HG03103 (cell line): Measurements from ENCODE around the gene UPF1.

ENCODE experiments used
- ATAC-seq: cut with Tn5 transposase; IDR thresholded peaks from one replicate; pipeline ENCODE4 v1.9.1; 2021; ENCODE audit warnings: low read depth; ENCODE audit not compliant: unreplicated experiment

Gene UPF1

DNA sequence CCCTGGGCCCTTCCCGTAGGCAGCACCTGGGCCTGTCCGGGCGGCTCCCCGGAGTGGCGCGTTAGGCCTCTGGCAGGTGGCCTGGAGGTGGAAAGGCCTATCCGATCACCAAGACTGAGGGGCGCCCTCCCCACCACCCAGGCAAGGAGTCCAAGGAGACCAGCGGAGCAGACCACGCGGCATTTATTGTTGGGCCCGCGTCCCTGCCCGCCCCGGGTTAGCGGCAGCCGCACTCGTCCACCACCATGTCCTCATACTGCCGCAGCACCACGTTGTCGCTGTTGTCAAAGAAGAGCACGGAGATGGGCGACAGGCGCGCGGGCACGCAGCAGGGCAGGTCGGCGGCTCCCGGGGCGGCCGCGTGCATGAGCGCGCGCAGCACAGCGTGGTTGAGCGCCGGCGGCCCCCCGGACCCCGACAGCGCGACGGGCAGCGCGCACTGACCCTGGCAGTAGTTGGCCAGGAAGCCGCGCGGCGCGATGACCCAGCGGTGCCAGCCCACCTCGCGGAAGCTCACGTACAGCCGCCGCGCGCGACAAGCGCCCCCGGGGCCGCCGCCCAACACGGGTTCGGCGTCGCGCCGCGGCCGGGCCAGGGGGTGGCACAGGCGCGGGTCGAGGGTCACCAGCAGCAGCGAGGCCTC is 36.7 kb downstream of the UPF1 start:
- no peak for ATAC-seq

- ATAC-seq = no peak
These were observed 37.4 kb downstream of the UPF1 start for GRCh38 chr19:18869023-18869618.

- no peak for ATAC-seq
These were observed 38.2 kb downstream of the UPF1 start for GRCh38 chr19:18869781-18870530.

DNA sequence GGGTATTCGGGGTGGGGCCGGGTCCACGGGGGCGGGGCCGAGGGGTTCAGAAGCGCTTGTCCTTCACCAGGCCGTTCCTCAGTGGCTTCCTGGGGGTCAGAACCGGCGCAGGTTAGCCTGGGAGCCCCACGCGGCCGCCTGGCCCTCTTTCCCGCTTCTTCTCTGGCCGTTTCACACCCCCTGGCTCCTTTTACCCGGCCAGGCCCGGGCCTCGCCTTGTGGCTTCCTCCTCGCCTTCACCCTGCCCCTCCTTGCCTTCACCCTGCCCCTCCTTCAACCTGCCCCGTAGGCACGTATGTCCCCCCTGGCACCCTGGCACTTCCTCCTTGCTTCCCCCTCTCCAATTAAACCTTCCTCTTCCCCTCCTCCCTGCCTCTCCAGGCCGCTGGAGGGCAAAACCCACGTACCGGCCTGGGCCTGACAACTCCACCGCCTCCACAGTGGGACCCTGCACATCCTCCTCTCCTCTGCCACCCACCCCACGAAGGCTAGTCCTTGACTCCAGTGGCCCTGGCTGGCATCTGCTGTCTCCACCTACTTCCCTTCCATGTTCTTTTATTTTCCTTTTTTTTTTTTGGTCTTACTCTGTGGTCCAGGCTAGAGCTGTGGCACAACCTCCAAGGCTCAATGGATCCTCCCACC is 38.9 kb downstream of the UPF1 start:
- ATAC-seq = no peak

DNA sequence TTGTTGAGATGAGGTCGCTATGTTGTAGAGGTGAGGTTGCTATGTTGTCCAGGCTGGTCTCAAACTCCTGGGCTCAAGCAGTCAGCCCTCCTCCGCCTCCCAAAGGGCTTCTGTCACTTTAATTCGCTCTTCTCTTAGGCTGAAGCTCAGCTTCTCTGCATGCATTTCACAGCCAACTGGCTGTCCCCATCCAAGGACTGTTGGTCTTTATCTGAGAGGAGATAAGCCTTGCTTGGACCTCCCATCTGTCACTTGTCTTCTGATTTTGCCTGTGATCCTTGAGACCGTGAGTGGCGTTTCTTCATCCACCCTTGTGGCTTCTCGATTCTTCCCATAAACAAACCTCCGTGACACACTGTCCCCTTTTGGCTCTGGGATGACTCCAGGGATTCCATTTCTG is 39.8 kb downstream of the UPF1 start:
- ATAC-seq = no peak

GRCh38 chr19:18875726-18876125 is 44.0 kb downstream of the UPF1 start:
- ATAC-seq = no peak

DNA sequence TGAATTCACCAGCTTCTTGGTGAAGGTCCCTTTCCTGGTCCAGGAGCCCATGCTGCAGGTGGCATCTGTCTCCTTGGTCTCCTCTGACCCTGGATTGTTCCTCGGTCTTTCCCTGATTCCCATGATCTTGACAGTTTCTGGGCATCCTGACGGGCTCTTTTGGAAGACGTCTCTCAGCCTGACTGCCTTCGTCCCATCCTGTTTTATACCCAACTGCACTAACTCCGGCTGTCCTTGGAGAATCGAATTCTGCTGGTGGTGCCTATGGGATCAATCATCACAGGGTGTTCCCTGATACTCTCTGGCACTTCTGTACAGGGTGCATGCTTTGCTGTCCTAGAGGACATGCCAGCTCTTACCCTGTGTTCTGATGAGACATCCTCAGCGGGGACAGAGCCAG is 45.1 kb downstream of the UPF1 start:
- ATAC-seq = no peak

DNA sequence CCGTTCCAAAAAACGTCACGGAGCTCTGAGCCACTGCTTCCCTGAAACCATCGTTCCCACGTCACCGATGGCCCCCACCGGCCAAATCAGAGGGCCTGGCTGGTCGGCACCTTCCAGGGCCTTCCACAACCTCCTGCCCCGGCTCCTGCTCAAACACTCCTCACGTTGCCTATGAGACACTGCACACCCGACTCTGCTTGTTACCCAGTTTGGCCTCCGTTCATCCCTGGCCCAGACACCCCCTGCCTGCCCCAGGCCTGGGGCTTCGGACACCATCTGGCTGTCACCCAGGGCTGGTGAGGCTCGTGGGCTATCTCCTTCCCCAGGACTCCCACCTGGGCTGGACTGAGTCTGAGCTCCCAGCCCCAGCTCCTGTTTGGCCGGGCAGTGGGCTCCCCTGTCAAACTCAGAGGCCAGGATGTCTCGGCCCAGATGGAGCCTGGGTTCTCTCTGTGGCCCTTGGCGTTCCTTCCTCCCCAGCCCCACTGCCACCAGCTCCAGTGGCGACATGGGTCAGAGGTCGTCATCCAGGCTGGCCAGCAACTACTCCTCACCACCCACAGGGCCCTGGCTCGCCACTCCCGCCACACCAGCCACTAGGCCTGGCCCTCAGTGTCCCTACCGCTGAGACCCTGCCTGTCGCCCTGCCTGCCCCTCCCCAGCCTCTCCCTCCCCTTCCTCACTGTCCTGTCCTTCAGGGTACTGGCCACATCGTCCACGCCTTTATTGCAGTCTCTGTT is 46.5 kb downstream of the UPF1 start:
- ATAC-seq = no peak

DNA sequence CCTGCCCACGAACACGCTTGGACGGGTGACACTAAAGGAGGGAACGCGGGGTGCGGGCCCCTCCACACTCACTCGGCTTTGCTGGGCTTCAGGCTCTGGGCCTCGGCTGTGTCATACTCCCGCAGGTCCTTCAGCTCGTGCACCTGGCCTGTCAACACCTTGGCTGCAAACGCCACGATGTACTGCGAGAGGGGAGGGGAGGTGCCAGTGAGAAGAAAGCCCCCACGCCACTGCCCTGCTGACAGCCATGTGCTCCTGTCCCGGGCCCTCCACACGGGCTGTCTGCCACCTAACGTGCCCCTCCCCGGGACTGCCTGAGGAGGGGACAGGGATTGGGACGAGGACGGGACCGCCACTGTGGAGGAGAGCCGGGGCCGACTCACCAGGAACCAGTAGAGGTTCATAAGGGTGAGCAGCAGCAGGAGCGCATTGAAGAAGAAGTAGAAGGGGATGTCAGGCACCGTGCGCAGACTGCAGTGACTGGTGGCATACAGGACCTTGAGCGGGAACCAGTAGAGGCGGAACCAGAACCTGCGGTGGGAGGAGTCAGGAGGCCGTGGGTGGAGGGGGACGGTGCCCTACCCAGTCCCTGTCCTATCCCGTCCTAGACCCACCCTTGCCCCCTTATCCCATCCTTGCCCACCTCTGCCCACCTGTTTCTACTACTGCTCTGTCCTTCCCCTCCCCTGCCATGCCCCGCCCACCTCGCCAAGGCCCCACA is 47.3 kb downstream of the UPF1 start:
- no peak for ATAC-seq

DNA sequence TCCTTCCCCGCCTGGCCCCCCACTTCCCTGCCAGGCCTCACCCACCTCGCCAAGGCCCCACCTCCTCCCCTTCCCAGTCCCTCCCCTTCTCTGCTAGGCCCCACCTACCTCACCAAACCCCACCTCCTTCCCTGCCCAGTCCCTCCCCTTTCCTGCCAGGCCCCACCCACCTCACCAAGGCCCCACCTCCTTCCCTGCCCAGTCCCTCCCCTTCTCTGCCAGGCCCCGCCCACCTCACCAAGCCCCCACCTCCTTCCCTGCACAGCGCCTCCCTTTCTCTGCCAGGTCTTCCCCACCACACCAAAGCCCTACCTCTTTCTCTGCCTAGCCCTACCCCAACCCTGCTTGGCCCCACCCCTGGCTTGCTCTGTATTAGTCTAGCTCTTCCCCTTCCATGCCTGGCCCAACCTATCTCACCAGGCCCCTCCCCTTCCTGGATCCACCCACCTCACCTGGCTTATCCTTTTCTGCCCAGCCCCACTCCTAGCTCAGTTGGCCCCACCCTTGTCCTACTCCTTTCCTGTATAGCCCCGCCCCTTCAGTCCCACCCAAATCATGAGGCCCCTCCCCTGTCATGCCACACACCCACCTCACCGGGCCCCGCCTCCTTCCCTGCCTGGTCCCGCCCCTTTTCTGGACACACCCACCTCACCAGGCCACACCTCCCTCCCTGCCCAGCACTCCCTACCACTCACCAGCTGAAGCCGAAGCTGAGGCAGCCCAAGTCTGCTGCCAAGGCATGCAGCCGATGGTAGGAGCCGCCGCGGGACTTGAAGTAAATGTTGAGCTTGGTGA is 48.0 kb downstream of the UPF1 start:
- no peak for ATAC-seq

DNA sequence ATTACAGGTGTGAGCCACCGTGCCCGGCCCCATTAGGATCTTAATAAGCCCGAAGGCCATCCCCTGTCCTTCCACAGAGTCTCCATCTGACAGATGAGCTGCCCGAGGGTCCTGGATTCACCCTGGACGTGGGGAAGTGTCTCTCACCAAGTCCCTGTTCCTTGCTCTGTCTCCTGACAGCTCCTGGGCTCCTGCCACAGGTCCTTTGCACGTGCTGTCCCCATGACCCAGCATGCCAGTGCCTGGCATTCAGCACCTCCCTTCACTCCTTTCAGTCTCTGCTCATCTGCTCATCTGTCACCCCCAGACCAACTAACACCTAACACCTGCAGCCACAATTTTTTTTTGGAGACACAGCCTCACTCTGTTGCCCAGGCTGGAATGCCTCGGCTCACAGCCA is 49.7 kb downstream of the UPF1 start:
- no peak for ATAC-seq

DNA sequence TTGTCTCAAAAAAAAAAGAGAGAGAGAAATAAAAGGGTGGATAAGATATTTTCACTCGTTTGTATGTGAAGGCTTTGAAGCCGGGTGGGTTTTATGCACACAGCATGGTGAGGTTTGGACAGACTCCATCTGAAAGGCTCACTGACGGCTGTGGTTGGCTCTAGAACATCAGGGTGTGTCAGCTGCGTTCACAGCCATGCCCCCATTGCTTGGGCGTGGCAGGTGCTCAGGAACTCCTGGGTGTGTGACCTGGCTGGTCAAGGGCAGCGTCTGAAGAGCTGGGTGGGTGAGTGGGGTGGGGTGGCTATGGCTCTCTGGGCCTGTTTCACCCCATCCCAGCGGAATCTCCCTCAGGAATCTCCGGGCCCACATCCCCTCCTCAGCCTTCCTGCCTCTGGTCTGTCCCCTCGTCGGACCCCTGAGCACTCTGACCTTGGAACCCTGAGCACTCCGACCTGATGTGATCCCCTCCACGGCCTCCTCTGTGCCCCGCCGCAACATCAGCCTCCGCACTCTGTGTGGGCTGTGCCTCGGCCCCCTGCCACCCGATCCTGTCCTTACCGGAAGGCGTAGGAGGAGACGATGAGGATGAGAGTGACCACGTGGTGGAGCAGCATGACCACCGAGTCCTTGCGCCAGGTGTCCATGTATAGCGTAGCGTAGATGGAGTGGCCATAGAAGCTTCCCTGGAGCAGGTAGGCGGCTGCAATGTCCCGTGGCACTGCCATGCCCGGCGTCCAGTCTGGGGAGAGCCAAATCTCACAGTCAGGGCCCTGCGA is 52.0 kb downstream of the UPF1 start:
- no peak for ATAC-seq

DNA sequence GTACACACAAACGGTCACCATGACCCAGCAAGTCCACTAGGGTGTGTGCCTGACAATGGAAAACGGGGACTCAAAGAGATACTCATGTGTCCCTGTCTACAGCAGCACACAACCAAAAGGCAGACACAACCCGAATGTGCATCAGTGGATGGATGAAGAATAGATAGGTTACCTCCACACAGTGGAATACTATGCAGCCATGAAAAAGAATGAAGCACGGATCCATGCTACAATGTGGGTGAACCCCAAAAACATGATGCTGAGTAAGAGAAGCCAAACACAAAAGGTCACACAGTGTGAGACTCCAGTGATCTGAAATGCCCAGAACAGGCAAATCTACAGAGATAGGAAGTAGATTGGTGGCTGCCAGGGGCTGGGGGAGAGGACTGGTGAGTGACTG is 55.2 kb downstream of the UPF1 start:
- no peak for ATAC-seq

DNA sequence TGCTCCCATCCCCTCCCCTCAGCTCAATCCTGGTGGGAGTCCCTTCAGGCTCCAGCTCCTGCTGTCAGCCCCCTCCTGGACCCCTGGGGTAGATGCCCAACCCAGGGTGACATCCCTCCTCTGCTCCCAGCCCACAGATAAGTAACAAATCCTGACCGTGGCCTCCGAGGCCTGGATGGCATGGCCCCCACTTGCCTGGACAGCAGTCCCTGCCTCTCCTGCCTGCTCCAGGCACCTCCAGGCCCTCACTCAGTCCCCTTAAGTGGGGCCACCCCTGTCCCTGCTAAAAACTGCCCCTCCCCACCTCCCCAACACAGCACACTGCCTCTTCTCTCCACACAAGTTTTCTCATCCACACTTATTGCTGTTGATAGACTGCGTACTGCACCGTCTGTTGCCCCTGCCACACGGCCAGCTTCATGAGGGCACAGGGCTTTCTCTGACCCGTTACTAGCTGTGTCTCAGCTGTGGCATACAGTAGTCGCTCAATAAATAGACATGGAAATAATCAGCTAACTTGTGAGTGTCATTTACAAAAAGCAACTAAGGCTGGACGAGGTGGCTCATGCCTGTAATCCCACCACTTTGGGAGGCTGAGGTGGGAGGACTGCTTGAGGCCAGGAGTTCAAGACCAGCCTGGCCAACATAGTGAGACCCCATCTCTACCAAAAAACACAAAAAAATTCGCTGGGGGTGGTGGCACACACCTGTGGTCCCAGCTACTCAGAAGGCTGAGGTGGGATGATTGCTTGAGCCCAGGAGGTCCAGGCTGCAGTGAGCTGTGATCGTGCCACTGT is 58.4 kb downstream of the UPF1 start:
- no peak for ATAC-seq

DNA sequence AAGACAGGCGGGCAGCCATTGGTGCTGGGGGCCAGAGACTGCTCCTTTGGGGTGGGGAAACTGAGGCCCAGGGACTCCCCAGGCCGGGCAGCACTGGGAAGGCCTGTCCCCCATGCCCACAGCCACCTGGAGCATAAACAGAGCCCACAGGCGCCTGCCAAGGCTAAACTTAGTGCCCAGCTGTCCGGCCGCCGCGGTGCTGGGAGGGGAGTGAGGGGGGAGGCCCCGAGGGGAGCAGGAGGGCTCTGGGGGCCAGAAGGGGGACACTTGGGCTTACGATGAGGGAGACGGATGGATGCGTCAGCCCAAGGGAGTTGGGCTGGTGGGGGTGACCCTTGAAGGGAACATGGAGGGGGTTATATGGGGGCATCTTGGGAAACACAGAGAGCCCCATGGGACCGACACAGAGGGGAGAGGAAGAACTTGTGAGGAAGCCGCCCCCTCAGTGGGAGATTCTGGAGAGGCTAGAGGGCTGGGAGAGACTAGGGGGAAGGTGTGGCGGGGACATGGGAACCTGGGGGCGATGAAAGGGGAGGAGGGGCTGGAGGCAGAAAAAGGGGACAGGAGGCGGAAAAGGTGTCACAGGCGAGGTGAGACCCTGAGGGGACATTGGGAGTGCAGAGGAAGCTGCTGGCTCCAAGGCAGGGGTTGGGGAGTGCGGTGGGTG is 62.0 kb downstream of the UPF1 start:
- ATAC-seq = no peak

- no peak for ATAC-seq
These were observed 62.7 kb downstream of the UPF1 start for GRCh38 chr19:18894254-18895037.
